HG02884 (cell line): Measurements from ENCODE around the gene RSRC2.

Experiments used
- ATAC-seq: cut with Tn5 transposase; IDR thresholded peaks from one replicate; pipeline ENCODE4 v1.9.1; 2021; ENCODE audit warnings: mild to moderate bottlenecking, moderate library complexity; ENCODE audit not compliant: unreplicated experiment

Gene RSRC2

DNA sequence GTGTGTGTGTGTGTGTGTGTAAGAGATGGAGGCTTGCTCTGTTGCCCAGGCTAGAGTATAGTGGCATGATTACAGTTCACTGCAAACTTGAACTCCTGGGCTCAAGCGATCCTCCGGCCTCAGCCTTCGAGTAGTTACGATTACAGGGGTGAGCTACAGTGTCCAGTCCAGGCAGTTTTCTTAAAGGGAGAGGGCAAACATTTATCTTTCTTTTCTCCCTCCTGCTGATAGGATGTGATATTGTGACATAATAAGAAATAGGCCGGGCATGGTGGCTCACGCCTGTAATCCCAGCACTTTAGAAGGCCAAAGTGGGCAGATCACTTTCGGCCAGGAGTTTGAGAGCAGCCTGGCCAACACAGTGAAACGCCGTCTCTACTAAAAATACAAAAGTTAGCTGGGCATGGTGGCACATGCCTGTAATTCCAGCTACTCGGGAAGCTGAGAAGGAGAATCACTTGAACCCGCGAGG is 72.5 kb downstream of the RSRC2 start:
- no peak for ATAC-seq
